HCT116 (cell line): ENCODE results near the gene LAMA4. TPM values are rescaled to one million over a fixed set of nuclear protein-coding genes. Genes with fewer than 3 reads are reported as not detected.

ENCODE experiments used
- ATAC-seq: fragments of 200-7000 bp; cut with Tn5 transposase; 2 replicates; pipeline ENCODE4 v1.9.1; 2020; ENCODE audit warnings: mild to moderate bottlenecking, moderate library complexity
- BruUV-seq: library from RNA; stranded (reverse); fragments of 400-500 nt; replicated peaks from 2 replicates; lab custom pipeline; 2021; lab: Mats Ljungman, UMichigan
- CTCF ChIA-PET: fragments of 300-600 bp; sonication (Branson Sonifier 250); formaldehyde crosslinking; loops from one replicate; lab custom pipeline; 2021; ENCODE audit warnings: antibody characterized with exemption; lab: Charles Lee
- POLR2A ChIA-PET: fragments of 300-600, 350-600 bp; sonication (Branson Sonifier 250); formaldehyde crosslinking; loops from one replicate; lab custom pipeline; 2021; ENCODE audit warnings: antibody characterized with exemption; lab: Charles Lee
- RAD21 ChIA-PET, 2 experiments: fragments of 300-600 bp; sonication (Branson Sonifier 250); formaldehyde crosslinking; loops; one replicate each; lab custom pipeline; 2023; ENCODE audit warnings: low total read pairs in 2 of 2; ENCODE audit not compliant: uncharacterized antibody in 2 of 2, unreplicated experiment in 2 of 2, low non-redundant PET in 1 of 2; lab: Charles Lee
- DNase-seq: peaks from one replicate; pipeline ENCODE4 v3.0.0-alpha.2; 2010; ENCODE audit warnings: low read depth, low spot score
- H2AFZ ChIP-seq: fragments of 200-600 bp; shearing (Covaris generic), sonication (generic); 2 replicates; pipeline ENCODE4 v1.6.1; 2017; ENCODE audit warnings: low read depth, mixed run types, mixed read lengths, antibody characterized with exemption, low read length; ENCODE audit not compliant: poor library complexity, severe bottlenecking
- H3K27ac ChIP-seq: 2 replicates; pipeline ENCODE4 v1.5.1; 2012; ENCODE audit warnings: low read depth, low read length
- H3K27me3 ChIP-seq: fragments of 200-600 bp; sonication (generic); 2 replicates; pipeline ENCODE4 v1.6.1; 2016; ENCODE audit warnings: mixed run types, low read length, mixed read lengths; ENCODE audit not compliant: insufficient read depth
- H3K36me3 ChIP-seq, 2 experiments: fragments of 200-500 bp in 1 of 2; fragments of 200-600 bp in 1 of 2; sonication (Bioruptor generic) in 1 of 2; sonication (generic) in 1 of 2; 2 replicates each; pipeline versions ENCODE4 v1.5.1 to v1.6.1; 2014 to 2016; ENCODE audit warnings: low read length in 2 of 2, inconsistent platforms in 1 of 2, mixed read lengths in 1 of 2, mixed run types in 1 of 2; ENCODE audit not compliant: insufficient read depth in 2 of 2, control insufficient read depth in 1 of 2
- H3K4me1 ChIP-seq, 2 experiments: fragments of 200-600 bp in 1 of 2; sonication (generic) in 1 of 2; 2 replicates each; pipeline versions ENCODE4 v1.5.1 to v1.6.1; 2012 to 2017; ENCODE audit warnings: low read length in 2 of 2, inconsistent platforms in 1 of 2, mild to moderate bottlenecking in 1 of 2, mixed read lengths in 1 of 2, mixed run types in 1 of 2, moderate library complexity in 1 of 2; ENCODE audit not compliant: insufficient read depth in 2 of 2, control insufficient read depth in 1 of 2
- H3K4me2 ChIP-seq: fragments of 200-600 bp; sonication (generic); 2 replicates; pipeline ENCODE4 v1.6.1; 2017; ENCODE audit warnings: mixed run types, low read length, mixed read lengths
- H3K4me3 ChIP-seq, 2 experiments: fragments of 200-600 bp in 1 of 2; sonication (generic) in 1 of 2; replicated peaks in 1 of 2; 2 replicates each; pipeline ENCODE4 v1.5.1; 2011 to 2016; ENCODE audit warnings: low read length in 2 of 2, control low read depth in 1 of 2, low read depth in 1 of 2, mild to moderate bottlenecking in 1 of 2, mixed read lengths in 1 of 2, mixed run types in 1 of 2
- H3K79me2 ChIP-seq: fragments of 200-600 bp; sonication (generic); 2 replicates; pipeline ENCODE4 v1.6.1; 2017; ENCODE audit warnings: mild to moderate bottlenecking, mixed run types, low read length, moderate library complexity, mixed read lengths; ENCODE audit not compliant: insufficient read depth
- H3K9ac ChIP-seq: fragments of 200-600 bp; sonication (generic); 2 replicates; pipeline ENCODE4 v1.6.1; 2016; ENCODE audit warnings: low read length, mixed read lengths
- H3K9me2 ChIP-seq: fragments of 200-600 bp; sonication (generic), shearing (Covaris generic); 2 replicates; pipeline ENCODE4 v1.6.1; 2017; ENCODE audit warnings: mixed run types, mild to moderate bottlenecking, moderate library complexity; ENCODE audit not compliant: insufficient read depth
- H3K9me3 ChIP-seq, 2 experiments: fragments of 200-500 bp in 1 of 2; fragments of 200-600 bp in 1 of 2; sonication (Bioruptor generic) in 1 of 2; sonication (generic) in 1 of 2; 2 replicates each; pipeline ENCODE4 v1.6.1; 2014 to 2017; ENCODE audit warnings: low read length in 2 of 2, mixed read lengths in 2 of 2, inconsistent platforms in 1 of 2, low read depth in 1 of 2, mild to moderate bottlenecking in 1 of 2, mixed run types in 1 of 2, moderate library complexity in 1 of 2; ENCODE audit not compliant: control insufficient read depth in 1 of 2, insufficient read depth in 1 of 2
- H4K20me1 ChIP-seq: fragments of 200-600 bp; sonication (generic), shearing (Covaris generic); 2 replicates; pipeline ENCODE4 v1.6.1; 2017; ENCODE audit warnings: mixed run types, mild to moderate bottlenecking, moderate library complexity; ENCODE audit not compliant: insufficient read depth
- ATF3 ChIP-seq: IDR thresholded peaks from 2 replicates; pipeline ENCODE4 v1.6.1; 2012
- CEBPB ChIP-seq: IDR thresholded peaks from 2 replicates; pipeline ENCODE4 v1.6.1; 2012; ENCODE audit warnings: low read depth
- EGR1 ChIP-seq: IDR thresholded peaks from 2 replicates; pipeline ENCODE4 v1.6.1; 2012; ENCODE audit warnings: low read depth
- ELF1 ChIP-seq: IDR thresholded peaks from 2 replicates; pipeline ENCODE4 v1.6.1; 2012; ENCODE audit warnings: low read depth, borderline replicate concordance
- EZH2 ChIP-seq: fragments of 200-600 bp; sonication (generic); IDR thresholded peaks from 2 replicates; pipeline ENCODE4 v1.6.1; 2017; ENCODE audit warnings: antibody characterized with exemption, mixed run types
- EZH2phosphoT487 ChIP-seq: fragments of 200-600 bp; IDR thresholded peaks from 2 replicates; pipeline ENCODE4 v1.6.1; 2018; ENCODE audit warnings: antibody characterized with exemption, borderline replicate concordance
- JUND ChIP-seq: IDR thresholded peaks from 2 replicates; pipeline ENCODE4 v1.6.1; 2012
- MAX ChIP-seq: IDR thresholded peaks from 2 replicates; pipeline ENCODE4 v1.6.1; 2012
- POLR2AphosphoS5 ChIP-seq: IDR thresholded peaks from 2 replicates; pipeline ENCODE4 v1.6.1; 2011; ENCODE audit warnings: mild to moderate bottlenecking, low read depth, low read length, moderate library complexity
- RAD21 ChIP-seq: IDR thresholded peaks from 2 replicates; pipeline ENCODE4 v1.6.1; 2012; ENCODE audit warnings: low read depth, mild to moderate bottlenecking
- REST ChIP-seq: IDR thresholded peaks from 2 replicates; pipeline ENCODE4 v1.6.1; 2012; ENCODE audit warnings: low read depth
- SP1 ChIP-seq: IDR thresholded peaks from 2 replicates; pipeline ENCODE4 v1.6.1; 2012; ENCODE audit warnings: low read depth
- TCF7L2 ChIP-seq: IDR thresholded peaks from 2 replicates; pipeline ENCODE4 v1.7.0; 2011; ENCODE audit warnings: borderline replicate concordance, inconsistent platforms; ENCODE audit not compliant: insufficient read depth, insufficient read length; ENCODE audit errors: extremely low read depth
- YY1 ChIP-seq: IDR thresholded peaks from 2 replicates; pipeline ENCODE4 v1.6.1; 2011; ENCODE audit warnings: low read length, low read depth, moderate library complexity, mild to moderate bottlenecking; ENCODE audit not compliant: insufficient replicate concordance; ENCODE audit errors: extremely low read depth
- ZFX ChIP-seq: fragments of 450-650 bp; IDR thresholded peaks from 2 replicates; pipeline ENCODE4 v1.6.1; 2017
- ZNF274 ChIP-seq: fragments of 200-500 bp; sonication (Bioruptor generic); IDR thresholded peaks from 2 replicates; pipeline ENCODE4 v1.6.1; 2014; ENCODE audit warnings: mild to moderate bottlenecking, low read depth, low read length, inconsistent platforms
- intact Hi-C: fragments of 100-400 bp; cut with micrococcal nuclease; formaldehyde crosslinking; loops from 2 replicates; pipeline ENCODE4 v1.10.0; 2022
- total RNA-seq: library from RNA; stranded (reverse); gene quantifications from one replicate; pipeline ENCODE4 v1.2.1, GENCODE V29; 2021; ENCODE audit not compliant: unreplicated experiment

The LAMA4 gene
- total RNA-seq, 1 experiment from 2014 or later: 2.2 TPM

DNA sequence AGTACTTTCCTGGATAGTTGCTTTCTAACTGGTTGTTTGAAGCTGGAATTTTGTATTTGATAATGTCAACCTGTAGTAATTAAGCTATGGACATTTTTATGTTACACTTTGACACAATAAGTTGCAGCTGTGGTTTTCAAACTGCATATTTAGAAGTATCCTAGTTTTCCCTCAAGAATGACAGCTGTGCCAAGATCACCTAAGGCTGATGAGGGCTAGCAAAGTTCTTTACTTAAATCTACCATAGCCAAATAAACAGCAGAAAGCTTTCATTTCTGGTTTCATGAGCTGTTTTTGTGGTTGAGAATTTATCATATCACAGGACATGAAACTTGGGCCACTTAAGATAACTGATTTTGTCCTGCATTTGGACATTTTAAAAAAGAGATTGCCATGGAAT is 136.3 kb downstream of the LAMA4 start:
- no peak overlapping the region for H3K4me3 ChIP-seq
- no TSS peak for BruUV-seq
- H3K9me2 ChIP-seq: no peaks in the 10 kb centered on the region
- no peaks in the 10 kb centered on the region for H3K79me2 ChIP-seq
- RAD21 ChIA-PET: no interaction called here
- POLR2A ChIA-PET: no interaction called here
- H3K27ac ChIP-seq: no peak overlapping the region
- H3K27me3 ChIP-seq: no peaks in the 10 kb centered on the region
- intact Hi-C loops: no loop called here
- no peaks in the 10 kb centered on the region for H3K36me3 ChIP-seq
- no peak for ATAC-seq
- no peak for DNase-seq
- H2AFZ ChIP-seq: peak overlapping the region; percentile 65
- CTCF ChIA-PET: no interaction called here
- peak overlapping the region; percentile 42; the same call in 1 of the 2 replicates for H3K4me2 ChIP-seq
- no peaks in the 10 kb centered on the region for H4K20me1 ChIP-seq
- TF ChIP-seq JUND: no peak
- no peak for TF ChIP-seq RAD21
- TF ChIP-seq YY1: no peak
- no peak for TF ChIP-seq EZH2
- TF ChIP-seq ZNF274: no peak
- TF ChIP-seq POLR2AphosphoS5: no peak
- no peak for TF ChIP-seq ELF1
- no peak for TF ChIP-seq TCF7L2
- no peak for TF ChIP-seq SP1
- TF ChIP-seq CEBPB: no peak
- no peak for TF ChIP-seq EZH2phosphoT487
- no peak for TF ChIP-seq REST
- no peak for TF ChIP-seq ZFX
- TF ChIP-seq ATF3: no peak
- no peak for TF ChIP-seq EGR1
- no peak for TF ChIP-seq MAX
- H3K9me3 ChIP-seq: no peaks in the 10 kb centered on the region
- peaks cover 0 to 12% of the 10 kb centered on the region in 2 experiments; a peak in 2 of 4 replicates for H3K4me1 ChIP-seq
- H3K9ac ChIP-seq: no peak overlapping the region
